ENCODE data around the gene CDH2. TPM values are rescaled to one million over a fixed set of nuclear protein-coding genes. Genes with fewer than 3 reads are reported as not detected.

CDH2 gene
- total RNA-seq, 1 experiment from 2014 or later: 34.0 TPM

- H3K27me3 ChIP-seq (ENCODE audit: low read length): no peaks in the 10 kb centered on the region
- peak; percentile 77 for DNase-seq
- no peak for TF ChIP-seq EZH2 (IDR thresholded peaks at IDR 0.05; ENCODE audit: low read length, unreplicated experiment)
- no peak for TF ChIP-seq EZH2phosphoT487 (IDR thresholded peaks at IDR 0.05; ENCODE audit: borderline replicate concordance, low read length)
- peak; percentile 67 for TF ChIP-seq CTCF (conservative IDR thresholded peaks at IDR 0.05; ENCODE audit: low read depth, low read length)
- peaks cover 53% of the 10 kb centered on the region for H3K4me1 ChIP-seq (ENCODE audit: insufficient read depth, low read length)
- peaks cover 33% of the 10 kb centered on the region for H3K79me2 ChIP-seq (ENCODE audit: low read length)
- no peaks in the 10 kb centered on the region for H3K9me3 ChIP-seq (ENCODE audit: low read length)
- no peak overlapping the region for H3K9ac ChIP-seq (ENCODE audit: low read length)
- peak overlapping the region; percentile 6; the same call in 1 of the 2 replicates for H3K4me2 ChIP-seq (ENCODE audit: low read length)
- no TSS peak for BruUV-seq (replicated peaks)
- intact Hi-C loops (cut with micrococcal nuclease): loop anchor here (2.0 to 5.0 kb wide), 3 partner anchors 330 to 504 kb away; no protein-coding TSS in a partner anchor
- H3K36me3 ChIP-seq (ENCODE audit: low read depth, low read length): no peaks in the 10 kb centered on the region
- no peak overlapping the region for H3K4me3 ChIP-seq (ENCODE audit: low read length)
- no peaks in the 10 kb centered on the region for H4K20me1 ChIP-seq (ENCODE audit: low read length)
- H3K27ac ChIP-seq (ENCODE audit: low read length): no peak overlapping the region
- no peak overlapping the region for H2AFZ ChIP-seq (ENCODE audit: low read length)
- peaks cover 6% of the 10 kb centered on the region for H3F3A ChIP-seq (ENCODE audit: low read length, unreplicated experiment)
- ChIA-PET POLR2A (ENCODE audit: unreplicated experiment) (no interaction called here), CTCF (interaction anchor here (0.8 kb wide), 1 partner anchor 503 kb away, joined by 4 read pairs; no protein-coding TSS in a partner anchor)
- ATAC-seq: peak; percentile 53
- H3K9me2 ChIP-seq (replicated peaks; ENCODE audit: low read length): no peaks in the 10 kb centered on the region
Observed at GRCh38 chr18:28108814-28109213, 68.1 kb downstream of the CDH2 start.

DNA sequence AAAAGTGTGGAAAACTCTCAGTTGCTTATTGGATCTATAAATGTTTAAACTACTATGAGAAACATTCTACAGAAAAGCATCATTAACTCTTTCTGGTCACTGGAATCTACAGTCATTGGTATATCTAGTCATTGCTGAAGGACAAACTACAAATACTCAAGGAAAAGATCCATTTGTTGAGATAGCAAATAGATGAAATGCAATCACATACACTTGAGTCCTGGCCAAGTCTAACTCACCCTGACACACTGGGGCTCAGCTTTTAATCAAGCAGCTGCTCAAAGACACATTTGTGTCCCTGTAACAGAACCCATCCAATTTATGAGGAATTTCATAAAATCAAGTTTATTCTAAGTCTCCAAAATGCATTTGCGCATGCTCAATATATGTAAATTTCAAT is 68.7 kb downstream of the CDH2 start:
- H3F3A ChIP-seq (ENCODE audit: low read length, unreplicated experiment): peaks cover under 1% of the 10 kb centered on the region
- H4K20me1 ChIP-seq (ENCODE audit: low read length): no peaks in the 10 kb centered on the region
- no peaks in the 10 kb centered on the region for H3K27me3 ChIP-seq (ENCODE audit: low read length)
- no peaks in the 10 kb centered on the region for H3K36me3 ChIP-seq (ENCODE audit: low read depth, low read length)
- no peak overlapping the region for H3K4me3 ChIP-seq (ENCODE audit: low read length)
- H3K4me1 ChIP-seq (ENCODE audit: insufficient read depth, low read length): peaks cover 47% of the 10 kb centered on the region
- H3K9me3 ChIP-seq (ENCODE audit: low read length): no peaks in the 10 kb centered on the region
- H3K27ac ChIP-seq (ENCODE audit: low read length): no peak overlapping the region
- no peaks in the 10 kb centered on the region for H3K9me2 ChIP-seq (replicated peaks; ENCODE audit: low read length)
- H2AFZ ChIP-seq (ENCODE audit: low read length): no peak overlapping the region
- no peak overlapping the region for H3K9ac ChIP-seq (ENCODE audit: low read length)
- ChIA-PET CTCF (interaction anchor here (0.8 kb wide), 1 partner anchor 503 kb away, joined by 4 read pairs; no protein-coding TSS in a partner anchor), POLR2A (ENCODE audit: unreplicated experiment) (no interaction called here)
- intact Hi-C loops (cut with micrococcal nuclease): loop anchor here (2.0 to 5.0 kb wide), 3 partner anchors 329 to 503 kb away; no protein-coding TSS in a partner anchor
- ATAC-seq (no peak), DNase-seq (no peak)
- 0 out of 2 replicates have a peak overlapping the region, but pooled peaks have one; percentile 6 for H3K4me2 ChIP-seq (ENCODE audit: low read length)
- no TSS peak for BruUV-seq (replicated peaks)
- TF ChIP-seq CTCF (conservative IDR thresholded peaks at IDR 0.05; ENCODE audit: low read depth, low read length) (no peak), EZH2 (IDR thresholded peaks at IDR 0.05; ENCODE audit: low read length, unreplicated experiment) (no peak), EZH2phosphoT487 (IDR thresholded peaks at IDR 0.05; ENCODE audit: borderline replicate concordance, low read length) (no peak)
- H3K79me2 ChIP-seq (ENCODE audit: low read length): peaks cover 33% of the 10 kb centered on the region

GRCh38 chr18:28099237-28099636 is 77.7 kb downstream of the CDH2 start:
- Histone ChIP-seq H3K36me3 (ENCODE audit: low read depth, low read length) (no peaks in the 10 kb centered on the region), H3K4me1 (ENCODE audit: insufficient read depth, low read length) (no peaks in the 10 kb centered on the region), H4K20me1 (ENCODE audit: low read length) (no peaks in the 10 kb centered on the region), H3K27ac (ENCODE audit: low read length) (no peak overlapping the region), H3K4me2 (ENCODE audit: low read length) (no peak overlapping the region), H3K4me3 (ENCODE audit: low read length) (no peak overlapping the region), H3K27me3 (ENCODE audit: low read length) (no peaks in the 10 kb centered on the region), H3K9me2 (replicated peaks; ENCODE audit: low read length) (no peaks in the 10 kb centered on the region), H3F3A (ENCODE audit: low read length, unreplicated experiment) (no peaks in the 10 kb centered on the region), H3K9ac (ENCODE audit: low read length) (no peak overlapping the region), H3K79me2 (ENCODE audit: low read length) (no peaks in the 10 kb centered on the region), H3K9me3 (ENCODE audit: low read length) (no peaks in the 10 kb centered on the region), H2AFZ (ENCODE audit: low read length) (no peak overlapping the region)
- no peak for ATAC-seq
- TF ChIP-seq EZH2phosphoT487 (IDR thresholded peaks at IDR 0.05; ENCODE audit: borderline replicate concordance, low read length) (no peak), CTCF (conservative IDR thresholded peaks at IDR 0.05; ENCODE audit: low read depth, low read length) (no peak), EZH2 (IDR thresholded peaks at IDR 0.05; ENCODE audit: low read length, unreplicated experiment) (no peak)
- ChIA-PET CTCF (no interaction called here), POLR2A (ENCODE audit: unreplicated experiment) (no interaction called here)
- no TSS peak for BruUV-seq (replicated peaks)
- DNase-seq: no peak
- intact Hi-C loops (cut with micrococcal nuclease): no loop called here

All from PC-3 (cell line).